ENCODE measurements around the gene MUSK. TPM values are rescaled to one million over a fixed set of nuclear protein-coding genes. Genes with fewer than 3 reads are reported as not detected.

MUSK gene
- total and polyA plus RNA-seq, 4 experiments from 2014 or later = not detected

GRCh38 chr9:110762783-110763182, 94.2 kb downstream of the MUSK start:
- no peaks in the 10 kb centered on the region for H3K36me3 ChIP-seq (ENCODE audit: insufficient read depth, low read length)
- no peak overlapping the region for H3K27ac ChIP-seq (ENCODE audit: low read depth, low read length)
- H3K27ac Mint-ChIP-seq = no peak overlapping the region
- no peaks in the 10 kb centered on the region for H3K9me3 ChIP-seq (ENCODE audit: control insufficient read depth in 1 of 2, low read length in 2 of 2)
- no peaks in the 10 kb centered on the region for H3K4me1 ChIP-seq (ENCODE audit: insufficient read depth, low read length)
- no peaks in the 10 kb centered on the region for H3K36me3 Mint-ChIP-seq
- H3K27me3 Mint-ChIP-seq = no peaks in the 10 kb centered on the region
- intact Hi-C loops (cut with micrococcal nuclease) = no loop called here
- H3K4me3 Mint-ChIP-seq = no peak overlapping the region
- ChIA-PET POLR2A (ENCODE audit: partially characterized antibody) (no interaction called here), CTCF (ENCODE audit: partially characterized antibody) (no interaction called here)
- no peak for DNase-seq
- no peaks in the 10 kb centered on the region for H3K4me1 Mint-ChIP-seq
- no peak overlapping the region for H3K4me3 ChIP-seq (ENCODE audit: low read length in 2 of 2)
- H3K27me3 ChIP-seq (ENCODE audit: insufficient read depth, low read length) = no peaks in the 10 kb centered on the region
- H3K9me3 Mint-ChIP-seq = peaks cover 0 to 6% (median 3%) of the 10 kb centered on the region in 8 donors

GRCh38 chr9:110763568-110763967, 95.0 kb downstream of the MUSK start:
- Histone ChIP-seq H3K36me3 (ENCODE audit: insufficient read depth, low read length) (no peaks in the 10 kb centered on the region), H3K27ac (ENCODE audit: low read depth, low read length) (no peak overlapping the region), H3K9me3 (ENCODE audit: control insufficient read depth in 1 of 2, low read length in 2 of 2) (no peaks in the 10 kb centered on the region), H3K4me1 (ENCODE audit: insufficient read depth, low read length) (no peaks in the 10 kb centered on the region), H3K27me3 (ENCODE audit: insufficient read depth, low read length) (no peaks in the 10 kb centered on the region), H3K4me3 (ENCODE audit: low read length in 2 of 2) (no peak overlapping the region)
- peaks cover 0 to 6% (median 2%) of the 10 kb centered on the region in 8 donors for H3K9me3 Mint-ChIP-seq
- ChIA-PET POLR2A (ENCODE audit: partially characterized antibody) (no interaction called here), CTCF (ENCODE audit: partially characterized antibody) (no interaction called here)
- no peak overlapping the region for H3K27ac Mint-ChIP-seq
- intact Hi-C loops (cut with micrococcal nuclease) = no loop called here
- H3K36me3 Mint-ChIP-seq = no peaks in the 10 kb centered on the region
- H3K4me1 Mint-ChIP-seq = no peaks in the 10 kb centered on the region
- DNase-seq = no peak
- H3K4me3 Mint-ChIP-seq = no peak overlapping the region
- H3K27me3 Mint-ChIP-seq = no peaks in the 10 kb centered on the region

DNA sequence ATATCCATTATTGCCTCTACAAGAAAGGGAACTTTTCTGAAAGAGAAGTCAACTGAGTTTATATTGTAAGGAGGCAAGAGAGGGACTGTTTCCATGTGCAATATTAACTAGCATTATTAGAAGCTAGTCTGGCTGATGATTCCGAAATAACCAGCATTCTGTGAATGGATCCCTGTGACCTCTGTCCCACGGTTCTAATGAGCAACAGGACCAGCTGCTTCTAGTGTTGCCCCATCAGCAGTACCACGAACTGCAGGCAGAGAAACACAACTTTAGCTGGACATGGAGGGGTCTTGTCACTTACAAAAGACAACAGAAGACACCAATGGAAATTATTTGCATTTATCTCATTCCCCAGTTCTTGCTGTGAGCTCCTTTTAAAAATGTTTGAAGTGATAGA, 95.4 kb downstream of the MUSK start:
- Histone ChIP-seq H3K4me3 (ENCODE audit: low read length in 2 of 2) (no peak overlapping the region), H3K27me3 (ENCODE audit: insufficient read depth, low read length) (no peaks in the 10 kb centered on the region), H3K36me3 (ENCODE audit: insufficient read depth, low read length) (no peaks in the 10 kb centered on the region), H3K9me3 (ENCODE audit: control insufficient read depth in 1 of 2, low read length in 2 of 2) (no peaks in the 10 kb centered on the region), H3K27ac (ENCODE audit: low read depth, low read length) (no peak overlapping the region), H3K4me1 (ENCODE audit: insufficient read depth, low read length) (no peaks in the 10 kb centered on the region)
- Mint-ChIP-seq H3K4me1 (no peaks in the 10 kb centered on the region), H3K27ac (no peak overlapping the region), H3K4me3 (no peak overlapping the region), H3K9me3 (peaks cover 0 to 6% (median 2%) of the 10 kb centered on the region in 8 donors), H3K36me3 (no peaks in the 10 kb centered on the region), H3K27me3 (no peaks in the 10 kb centered on the region)
- intact Hi-C loops (cut with micrococcal nuclease) = no loop called here
- ChIA-PET CTCF (ENCODE audit: partially characterized antibody) (no interaction called here), POLR2A (ENCODE audit: partially characterized antibody) (no interaction called here)
- DNase-seq = no peak

- Histone ChIP-seq H3K9me3 (ENCODE audit: control insufficient read depth in 1 of 2, low read length in 2 of 2) (no peaks in the 10 kb centered on the region), H3K36me3 (ENCODE audit: insufficient read depth, low read length) (no peaks in the 10 kb centered on the region), H3K4me1 (ENCODE audit: insufficient read depth, low read length) (no peaks in the 10 kb centered on the region), H3K4me3 (ENCODE audit: low read length in 2 of 2) (no peak overlapping the region), H3K27ac (ENCODE audit: low read depth, low read length) (no peak overlapping the region), H3K27me3 (ENCODE audit: insufficient read depth, low read length) (no peaks in the 10 kb centered on the region)
- no peak overlapping the region for H3K4me3 Mint-ChIP-seq
- H3K27ac Mint-ChIP-seq = no peak overlapping the region
- DNase-seq = no peak
- POLR2A ChIA-PET (ENCODE audit: partially characterized antibody) = no interaction called here
- no peaks in the 10 kb centered on the region for H3K36me3 Mint-ChIP-seq
- H3K27me3 Mint-ChIP-seq = no peaks in the 10 kb centered on the region
- no peaks in the 10 kb centered on the region for H3K4me1 Mint-ChIP-seq
- CTCF ChIA-PET (ENCODE audit: partially characterized antibody) = no interaction called here
- intact Hi-C loops (cut with micrococcal nuclease) = no loop called here
- peaks cover 0 to 2% (median 0%) of the 10 kb centered on the region in 8 donors for H3K9me3 Mint-ChIP-seq
Measured at GRCh38 chr9:110765926-110766325, 97.3 kb downstream of the MUSK start.

GRCh38 chr9:110767559-110768063, 99.0 kb downstream of the MUSK start:
- POLR2A ChIA-PET (ENCODE audit: partially characterized antibody) = no interaction called here

DNA sequence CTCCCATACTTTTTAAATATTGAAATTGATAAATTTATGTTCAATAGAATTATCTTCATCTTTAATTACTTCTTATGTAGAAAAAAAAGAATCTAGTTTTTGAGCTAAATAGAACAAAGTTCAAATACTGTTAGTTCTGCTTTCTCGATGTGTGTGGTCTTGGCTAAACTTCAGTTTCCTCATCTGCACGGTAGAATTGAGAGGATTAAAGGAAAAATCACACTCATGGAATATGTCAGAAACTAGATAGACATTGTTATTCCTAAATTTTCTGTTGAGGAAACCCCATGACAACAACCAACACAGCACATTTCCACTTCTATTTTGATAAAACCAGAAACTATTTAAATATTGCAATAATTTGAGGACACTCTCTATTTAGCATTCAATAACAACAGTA, 100.3 kb downstream of the MUSK start:
- ChIA-PET CTCF (ENCODE audit: partially characterized antibody) (no interaction called here), POLR2A (ENCODE audit: partially characterized antibody) (no interaction called here)
- H3K9me3 Mint-ChIP-seq = no peaks in the 10 kb centered on the region
- Histone ChIP-seq H3K36me3 (ENCODE audit: insufficient read depth, low read length) (no peaks in the 10 kb centered on the region), H3K4me1 (ENCODE audit: insufficient read depth, low read length) (no peaks in the 10 kb centered on the region), H3K4me3 (ENCODE audit: low read length in 2 of 2) (no peak overlapping the region), H3K27me3 (ENCODE audit: insufficient read depth, low read length) (no peaks in the 10 kb centered on the region), H3K9me3 (ENCODE audit: control insufficient read depth in 1 of 2, low read length in 2 of 2) (no peaks in the 10 kb centered on the region), H3K27ac (ENCODE audit: low read depth, low read length) (no peak overlapping the region)
- no peaks in the 10 kb centered on the region for H3K36me3 Mint-ChIP-seq
- no peak for DNase-seq
- H3K4me1 Mint-ChIP-seq = no peaks in the 10 kb centered on the region
- no peak overlapping the region for H3K27ac Mint-ChIP-seq
- intact Hi-C loops (cut with micrococcal nuclease) = no loop called here
- no peak overlapping the region for H3K4me3 Mint-ChIP-seq
- H3K27me3 Mint-ChIP-seq = no peaks in the 10 kb centered on the region

More at GRCh38 chr9:110767559-110768063, 99.0 kb downstream of the MUSK start:
- DNase-seq = no peak
- Mint-ChIP-seq H3K9me3 (no peaks in the 10 kb centered on the region), H3K4me3 (no peak overlapping the region), H3K36me3 (no peaks in the 10 kb centered on the region), H3K4me1 (no peaks in the 10 kb centered on the region), H3K27me3 (no peaks in the 10 kb centered on the region), H3K27ac (no peak overlapping the region)
- no peak overlapping the region for H3K4me3 ChIP-seq (ENCODE audit: low read length in 2 of 2)
- no peaks in the 10 kb centered on the region for H3K36me3 ChIP-seq (ENCODE audit: insufficient read depth, low read length)
- intact Hi-C loops (cut with micrococcal nuclease) = no loop called here
- H3K27me3 ChIP-seq (ENCODE audit: insufficient read depth, low read length) = no peaks in the 10 kb centered on the region
- no peaks in the 10 kb centered on the region for H3K4me1 ChIP-seq (ENCODE audit: insufficient read depth, low read length)
- H3K9me3 ChIP-seq (ENCODE audit: control insufficient read depth in 1 of 2, low read length in 2 of 2) = no peaks in the 10 kb centered on the region
- CTCF ChIA-PET (ENCODE audit: partially characterized antibody) = interaction anchor here (0.6 kb wide), 1 partner anchor 320 kb away, joined by 3 read pairs; no protein-coding TSS in a partner anchor
- H3K27ac ChIP-seq (ENCODE audit: low read depth, low read length) = no peak overlapping the region

- intact Hi-C loops (cut with micrococcal nuclease) = no loop called here
- H3K4me1 Mint-ChIP-seq = no peaks in the 10 kb centered on the region
- no peaks in the 10 kb centered on the region for H3K27me3 Mint-ChIP-seq
- H3K27ac Mint-ChIP-seq = no peak overlapping the region
- H3K36me3 Mint-ChIP-seq = no peaks in the 10 kb centered on the region
- Histone ChIP-seq H3K4me3 (ENCODE audit: low read length in 2 of 2) (no peak overlapping the region), H3K4me1 (ENCODE audit: insufficient read depth, low read length) (no peaks in the 10 kb centered on the region), H3K27me3 (ENCODE audit: insufficient read depth, low read length) (no peaks in the 10 kb centered on the region), H3K36me3 (ENCODE audit: insufficient read depth, low read length) (no peaks in the 10 kb centered on the region), H3K9me3 (ENCODE audit: control insufficient read depth in 1 of 2, low read length in 2 of 2) (no peaks in the 10 kb centered on the region), H3K27ac (ENCODE audit: low read depth, low read length) (no peak overlapping the region)
- ChIA-PET CTCF (ENCODE audit: partially characterized antibody) (no interaction called here), POLR2A (ENCODE audit: partially characterized antibody) (no interaction called here)
- peaks cover 0 to 3% (median 0%) of the 10 kb centered on the region in 8 donors for H3K9me3 Mint-ChIP-seq
- no peak overlapping the region for H3K4me3 Mint-ChIP-seq
- no peak for DNase-seq
Measured at GRCh38 chr9:110769667-110770066, 101.1 kb downstream of the MUSK start.

- Mint-ChIP-seq H3K36me3 (no peaks in the 10 kb centered on the region), H3K27me3 (no peaks in the 10 kb centered on the region), H3K4me3 (no peak overlapping the region), H3K4me1 (no peaks in the 10 kb centered on the region), H3K9me3 (peaks cover 0 to 4% (median 0%) of the 10 kb centered on the region in 8 donors), H3K27ac (no peak overlapping the region)
- no peaks in the 10 kb centered on the region for H3K36me3 ChIP-seq (ENCODE audit: insufficient read depth, low read length)
- H3K27me3 ChIP-seq (ENCODE audit: insufficient read depth, low read length) = no peaks in the 10 kb centered on the region
- H3K4me3 ChIP-seq (ENCODE audit: low read length in 2 of 2) = no peak overlapping the region
- H3K9me3 ChIP-seq (ENCODE audit: control insufficient read depth in 1 of 2, low read length in 2 of 2) = no peaks in the 10 kb centered on the region
- H3K4me1 ChIP-seq (ENCODE audit: insufficient read depth, low read length) = no peaks in the 10 kb centered on the region
- no peak for DNase-seq
- intact Hi-C loops (cut with micrococcal nuclease) = no loop called here
- CTCF ChIA-PET (ENCODE audit: partially characterized antibody) = interaction anchor here (0.6 kb wide), 1 partner anchor 23 kb away, joined by 3 read pairs; no protein-coding TSS in a partner anchor
- POLR2A ChIA-PET (ENCODE audit: partially characterized antibody) = no interaction called here
- no peak overlapping the region for H3K27ac ChIP-seq (ENCODE audit: low read depth, low read length)
Measured at GRCh38 chr9:110775724-110776123, 107.1 kb downstream of the MUSK start.

All from CD4-positive, alpha-beta memory T cell (primary cell).